Measurements from ENCODE around the gene SLC8A3.

- TF ChIP-seq CTCF (IDR thresholded peaks at IDR 0.05) (no peak), POLR2A (IDR thresholded peaks at IDR 0.05) (no peak), POLR2AphosphoS5 (IDR thresholded peaks at IDR 0.05; ENCODE audit: insufficient read depth in 1 of 2, low read depth in 1 of 2) (no peak)
Observed at GRCh38 chr14:70133461-70133860, 55.3 kb downstream of the SLC8A3 start.
